MM.1S (cell line): ENCODE results near the gene ANO10.

ENCODE experiments used
- CTCF ChIP-seq: fragments of 300-600 bp; sonication (generic); IDR thresholded peaks from 2 replicates; pipeline ENCODE4 v1.5.1; 2016; ENCODE audit warnings: antibody characterized with exemption, low read length, mixed read lengths
- EZH2 ChIP-seq: fragments of 300-600 bp; sonication (generic); optimal IDR thresholded peaks from 2 replicates; pipeline ENCODE3; 2017; ENCODE audit warnings: low read depth, mild to moderate bottlenecking, antibody characterized with exemption, low read length, mixed read lengths
- EZH2phosphoT487 ChIP-seq: fragments of 300-600 bp; sonication (generic); IDR thresholded peaks from 2 replicates; pipeline ENCODE4 v1.6.1; 2018; ENCODE audit warnings: antibody characterized with exemption, low read length

GRCh38 chr3:43319376-43319775 is 302.4 kb downstream of the ANO10 start:
- TF ChIP-seq CTCF: no peak
- TF ChIP-seq EZH2: no peak
- no peak for TF ChIP-seq EZH2phosphoT487
